Osteocyte (in vitro differentiated cells): ENCODE data around the gene HLCS. TPM values are rescaled to one million over a fixed set of nuclear protein-coding genes. Genes with fewer than 3 reads are reported as not detected.
"Not testable (repeated sequence)": the region's sequence is repeated elsewhere in the genome, so short reads cannot be mapped to it uniquely, and the experiment has no call there.

Experiments
- DNase-seq: peaks from one replicate; pipeline ENCODE4 v3.0.0; 2021; ENCODE audit warnings: mixed read lengths; ENCODE audit not compliant: unreplicated experiment; ENCODE audit errors: extremely low spot score
- H3K27ac Mint-ChIP-seq: one replicate; pipeline ENCODE4 v1.8.0; 2021; ENCODE audit warnings: mild to moderate bottlenecking, mixed read lengths; ENCODE audit not compliant: unreplicated experiment
- H3K27me3 Mint-ChIP-seq: one replicate; pipeline ENCODE4 v1.8.0; 2021; ENCODE audit warnings: mixed read lengths; ENCODE audit not compliant: unreplicated experiment
- H3K36me3 Mint-ChIP-seq: one replicate; pipeline ENCODE4 v1.8.0; 2021; ENCODE audit warnings: mixed read lengths; ENCODE audit not compliant: unreplicated experiment
- H3K4me1 Mint-ChIP-seq: one replicate; pipeline ENCODE4 v1.8.0; 2021; ENCODE audit warnings: mixed read lengths; ENCODE audit not compliant: unreplicated experiment
- H3K4me3 Mint-ChIP-seq: one replicate; pipeline ENCODE4 v1.8.0; 2021; ENCODE audit warnings: mild to moderate bottlenecking, moderate library complexity, mixed read lengths; ENCODE audit not compliant: unreplicated experiment
- H3K9me3 Mint-ChIP-seq: one replicate; pipeline ENCODE4 v1.8.0; 2021; ENCODE audit warnings: mixed read lengths; ENCODE audit not compliant: unreplicated experiment
- total RNA-seq: library from RNA; stranded (reverse); gene quantifications from 2 replicates; pipeline ENCODE4 v1.2.1, GENCODE V29; 2021
- TF ChIP-seq, protein P1 (sequence below): fragments of 200-600 bp; sonication (generic); IDR thresholded peaks from 2 replicates; pipeline ENCODE4 v1.5.0; 2021; ENCODE audit warnings: antibody characterized with exemption, mild to moderate bottlenecking, moderate library complexity

Gene HLCS
- total RNA-seq, 1 donor from 2014 or later, result 26.7 TPM

DNA sequence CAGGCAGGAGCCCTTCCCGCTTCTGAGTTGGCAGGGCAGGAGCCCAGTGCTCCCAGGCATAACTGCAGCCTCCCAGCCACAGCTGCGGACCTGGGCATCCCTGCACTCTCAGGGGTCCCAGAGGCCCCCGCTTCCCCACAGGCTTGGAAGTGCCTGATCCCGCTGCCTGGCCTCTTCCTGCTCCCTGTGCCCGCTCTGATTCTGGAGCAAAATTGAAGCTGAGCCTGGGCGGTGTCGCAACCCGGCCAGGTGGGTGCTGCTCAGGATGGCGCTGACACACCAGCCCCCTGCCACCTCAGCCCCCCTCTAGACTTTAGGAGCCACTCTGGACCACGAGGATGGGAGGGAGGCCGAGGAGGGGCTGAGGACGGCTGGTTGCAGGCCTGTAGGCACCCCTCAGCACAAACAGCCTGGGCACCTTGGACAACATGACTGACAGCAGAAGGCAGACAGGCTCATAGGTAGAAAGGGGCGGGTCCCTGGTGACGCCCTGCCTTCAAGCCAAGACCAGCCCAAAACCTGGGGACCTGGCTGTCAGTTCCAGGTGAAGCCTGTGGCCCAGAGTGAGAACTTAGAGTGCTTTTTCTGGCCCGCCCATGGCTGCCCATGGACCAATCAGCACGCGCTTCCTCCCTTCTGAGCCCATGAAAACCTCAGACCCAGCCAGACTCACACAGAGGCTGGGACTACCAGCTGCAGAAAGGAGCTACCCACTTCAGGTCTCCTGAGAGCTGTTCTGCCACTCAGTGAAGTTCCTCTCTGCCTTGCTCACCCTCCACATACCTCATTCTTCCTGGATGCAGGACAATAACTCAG is 7.2 kb downstream of the HLCS start:
- no peaks in the 10 kb centered on the region for H3K4me1 Mint-ChIP-seq
- no peak overlapping the region for H3K4me3 Mint-ChIP-seq
- peaks cover 19% of the 10 kb centered on the region for H3K36me3 Mint-ChIP-seq
- H3K9me3 Mint-ChIP-seq, result no peaks in the 10 kb centered on the region
- TF ChIP-seq, protein P1, sequence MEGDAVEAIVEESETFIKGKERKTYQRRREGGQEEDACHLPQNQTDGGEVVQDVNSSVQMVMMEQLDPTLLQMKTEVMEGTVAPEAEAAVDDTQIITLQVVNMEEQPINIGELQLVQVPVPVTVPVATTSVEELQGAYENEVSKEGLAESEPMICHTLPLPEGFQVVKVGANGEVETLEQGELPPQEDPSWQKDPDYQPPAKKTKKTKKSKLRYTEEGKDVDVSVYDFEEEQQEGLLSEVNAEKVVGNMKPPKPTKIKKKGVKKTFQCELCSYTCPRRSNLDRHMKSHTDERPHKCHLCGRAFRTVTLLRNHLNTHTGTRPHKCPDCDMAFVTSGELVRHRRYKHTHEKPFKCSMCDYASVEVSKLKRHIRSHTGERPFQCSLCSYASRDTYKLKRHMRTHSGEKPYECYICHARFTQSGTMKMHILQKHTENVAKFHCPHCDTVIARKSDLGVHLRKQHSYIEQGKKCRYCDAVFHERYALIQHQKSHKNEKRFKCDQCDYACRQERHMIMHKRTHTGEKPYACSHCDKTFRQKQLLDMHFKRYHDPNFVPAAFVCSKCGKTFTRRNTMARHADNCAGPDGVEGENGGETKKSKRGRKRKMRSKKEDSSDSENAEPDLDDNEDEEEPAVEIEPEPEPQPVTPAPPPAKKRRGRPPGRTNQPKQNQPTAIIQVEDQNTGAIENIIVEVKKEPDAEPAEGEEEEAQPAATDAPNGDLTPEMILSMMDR, result no peak
- H3K27ac Mint-ChIP-seq, result no peak overlapping the region
- DNase-seq, result no peak
- H3K27me3 Mint-ChIP-seq, result no peaks in the 10 kb centered on the region

DNA sequence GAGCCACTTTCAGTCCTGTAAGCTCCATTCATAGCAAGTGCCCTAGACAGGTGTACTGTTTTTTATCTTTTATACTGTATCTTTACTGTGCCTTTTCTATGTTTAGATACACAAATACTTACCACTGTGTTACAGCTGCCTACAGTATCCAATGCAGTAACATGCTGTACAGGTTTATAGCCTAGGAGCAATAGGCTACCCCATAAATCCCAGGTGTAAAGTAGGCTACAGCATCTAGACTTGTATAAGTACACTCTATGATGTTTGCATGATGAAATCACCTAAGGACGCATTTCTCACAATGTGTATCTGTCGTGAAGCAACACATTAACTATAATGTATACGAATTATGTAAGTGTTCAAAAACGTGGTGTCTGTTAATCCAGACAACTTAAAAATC is 10.7 kb downstream of the HLCS start:
- no peak overlapping the region for H3K4me3 Mint-ChIP-seq
- H3K27me3 Mint-ChIP-seq, result no peaks in the 10 kb centered on the region
- no peak for DNase-seq
- H3K9me3 Mint-ChIP-seq, result no peaks in the 10 kb centered on the region
- H3K27ac Mint-ChIP-seq, result no peak overlapping the region
- H3K36me3 Mint-ChIP-seq, result peaks cover 12% of the 10 kb centered on the region
- H3K4me1 Mint-ChIP-seq, result no peaks in the 10 kb centered on the region
- TF ChIP-seq, protein P1, result no peak

DNA sequence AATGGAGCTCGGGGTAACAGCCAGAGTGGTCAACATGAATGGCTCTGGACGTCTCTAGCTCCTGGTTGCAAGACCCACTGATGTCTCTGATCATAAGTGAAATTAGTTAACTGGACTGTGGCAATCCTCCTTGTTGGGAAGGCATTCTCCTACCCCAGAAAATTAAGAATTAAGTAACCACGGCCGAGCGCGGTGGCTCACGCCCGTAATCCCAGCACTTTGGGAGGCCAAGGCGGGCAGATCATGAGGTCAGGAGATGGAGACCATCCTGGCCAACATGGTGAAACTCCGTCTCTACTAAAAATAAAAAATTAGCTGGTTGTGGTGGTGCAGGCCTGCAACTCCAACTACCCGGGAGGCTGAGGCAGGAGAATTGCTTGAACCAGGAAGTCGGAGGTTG is 14.1 kb downstream of the HLCS start:
- H3K27me3 Mint-ChIP-seq, H3K4me1 Mint-ChIP-seq, H3K27ac Mint-ChIP-seq, H3K9me3 Mint-ChIP-seq, DNase-seq, H3K4me3 Mint-ChIP-seq: not testable (repeated sequence)
- peaks cover 22% of the 10 kb centered on the region for H3K36me3 Mint-ChIP-seq

DNA sequence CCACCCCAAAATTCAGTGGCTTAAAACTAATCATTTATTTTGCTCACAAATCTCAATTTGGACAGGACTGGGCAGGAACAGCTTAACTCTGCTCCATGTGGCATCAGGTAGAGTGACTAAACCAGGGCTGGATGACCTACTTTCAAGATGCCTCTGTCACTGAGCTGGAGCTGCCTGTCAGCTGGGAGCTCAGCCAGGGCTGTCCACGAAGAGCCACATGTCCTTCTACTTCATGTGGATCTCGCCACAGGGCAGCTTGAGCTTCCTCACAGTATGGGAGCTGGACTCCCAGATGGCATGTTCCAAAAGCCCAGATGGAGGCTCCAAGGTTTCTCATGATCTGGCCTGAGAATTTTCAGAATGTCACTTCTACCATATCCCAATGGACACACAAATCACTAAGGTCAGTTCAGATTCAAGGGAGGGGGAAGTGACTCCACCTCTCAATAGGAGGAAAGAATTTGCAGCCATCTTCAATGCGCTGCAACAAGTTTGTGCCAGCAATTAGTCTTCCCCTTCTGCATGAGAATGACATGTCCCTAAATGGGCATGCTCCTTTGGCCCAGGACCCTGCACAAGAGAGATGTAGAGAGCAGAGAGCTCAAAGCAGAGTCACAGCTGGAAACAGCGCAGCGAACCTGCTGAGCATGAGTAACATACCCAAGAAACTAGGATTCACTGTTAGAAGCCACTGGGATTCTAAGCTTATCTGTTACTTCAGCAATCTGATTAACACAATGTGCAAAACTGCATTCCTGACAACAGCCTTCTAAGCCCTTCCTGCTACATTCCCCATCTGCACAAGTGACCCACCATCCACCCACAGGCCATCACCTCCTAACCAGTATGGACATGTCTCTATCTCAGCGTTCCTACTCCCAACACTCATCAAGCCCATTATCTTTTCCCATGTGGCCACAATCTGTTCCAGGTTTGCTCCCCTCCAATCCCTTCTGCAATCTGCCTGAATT is 17.0 kb downstream of the HLCS start:
- Mint-ChIP-seq H3K36me3 (peaks cover 31% of the 10 kb centered on the region), H3K27me3 (no peaks in the 10 kb centered on the region), H3K4me3 (no peak overlapping the region), H3K9me3 (peaks cover 5% of the 10 kb centered on the region), H3K27ac (no peak overlapping the region), H3K4me1 (peaks cover 8% of the 10 kb centered on the region)
- TF ChIP-seq, protein P1, result no peak
- no peak for DNase-seq

DNA sequence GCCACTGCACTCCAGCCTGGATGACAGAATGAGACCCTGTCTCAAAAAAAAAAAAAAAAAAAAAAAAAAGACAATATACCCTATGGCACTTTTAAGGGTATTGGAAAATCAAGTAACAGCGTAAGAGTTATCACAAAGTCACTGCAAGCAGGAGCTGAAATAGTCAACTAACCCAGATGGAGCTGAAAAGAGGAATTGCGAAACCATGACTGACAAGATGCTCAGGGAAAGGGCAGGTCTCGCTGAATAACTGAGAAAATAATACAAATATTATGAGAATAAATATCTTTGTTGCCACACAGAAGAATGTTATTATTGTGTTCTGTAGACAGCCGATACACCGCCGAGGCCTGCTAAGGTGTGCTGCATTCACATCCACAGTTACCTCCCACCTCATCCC is 17.8 kb downstream of the HLCS start:
- TF ChIP-seq, protein P1, result no peak
- H3K4me3 Mint-ChIP-seq, result no peak overlapping the region
- H3K36me3 Mint-ChIP-seq, result peaks cover 34% of the 10 kb centered on the region
- H3K9me3 Mint-ChIP-seq, result peaks cover 5% of the 10 kb centered on the region
- H3K27me3 Mint-ChIP-seq, result no peaks in the 10 kb centered on the region
- H3K4me1 Mint-ChIP-seq, result peaks cover 8% of the 10 kb centered on the region
- no peak for DNase-seq
- no peak overlapping the region for H3K27ac Mint-ChIP-seq
